ENCODE measurements around the gene CCDC144A.
"Not testable (repeated sequence)": the region's sequence is repeated elsewhere in the genome, so short reads cannot be mapped to it uniquely, and the experiment has no call there.

Gene CCDC144A

GRCh38 chr17:16686019-16686418 lies 4.0 kb upstream of the CCDC144A start:
- not testable (repeated sequence) for H2AFZ ChIP-seq (ENCODE audit: insufficient read depth, low read length, poor library complexity); H3K23ac ChIP-seq (ENCODE audit: low read length); H4K8ac ChIP-seq (ENCODE audit: low read depth, low read length); H3K4me3 ChIP-seq (ENCODE audit: low read depth, low read length); H3K14ac ChIP-seq (ENCODE audit: low read length); H2BK12ac ChIP-seq (ENCODE audit: low read length); H3K4ac ChIP-seq (ENCODE audit: low read depth, low read length); H4K91ac ChIP-seq (ENCODE audit: low read depth, low read length); H2BK5ac ChIP-seq (ENCODE audit: low read depth, low read length, poor library complexity); H3K18ac ChIP-seq (ENCODE audit: low read length); H3K4me2 ChIP-seq (ENCODE audit: low read length); H4K12ac ChIP-seq (ENCODE audit: low read depth, low read length); H3K27ac ChIP-seq (ENCODE audit: low read depth, low read length); DNase-seq; H3K9ac ChIP-seq (ENCODE audit: low read length); H3K36me3 ChIP-seq (ENCODE audit: control insufficient read depth in 1 of 2, insufficient read depth in 2 of 2, low read length in 2 of 2); H3K79me1 ChIP-seq (ENCODE audit: low read length); H2AK5ac ChIP-seq (ENCODE audit: low read length); H3K9me3 ChIP-seq (ENCODE audit: insufficient read depth, low read depth, low read length); H3K27me3 ChIP-seq (ENCODE audit: insufficient read depth, low read length); H3K79me2 ChIP-seq (ENCODE audit: control insufficient read depth, insufficient read depth, low read length, poor library complexity); H2BK120ac ChIP-seq (ENCODE audit: insufficient read depth, low read length, poor library complexity); H3K4me1 ChIP-seq (ENCODE audit: control insufficient read depth in 1 of 2, insufficient read depth in 2 of 2, low read length in 2 of 2)
- no CpG with 5 or more reads among the region's 4 CpGs for WGBS (ENCODE audit: extremely low coverage, insufficient coverage, insufficient read length)

DNA sequence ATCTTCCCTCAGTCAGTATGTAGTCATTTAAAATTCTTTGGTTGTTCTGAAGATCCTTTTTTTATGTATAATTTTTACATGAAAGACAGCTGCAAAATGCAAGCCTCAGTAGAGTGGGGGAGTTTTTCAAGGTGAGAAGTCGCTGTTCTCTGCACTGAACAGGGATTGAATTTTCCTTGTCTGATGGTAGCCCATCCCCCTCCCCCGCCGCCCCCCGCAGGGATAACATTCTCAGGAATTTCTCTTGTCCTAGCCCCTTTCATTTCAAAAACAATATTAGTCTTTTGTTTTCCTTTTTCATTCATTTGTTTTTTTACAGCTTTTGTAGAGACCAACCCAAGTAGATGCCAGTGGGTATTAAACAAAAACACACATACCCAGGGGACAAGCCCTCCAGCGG lies 2.9 kb upstream of the CCDC144A start:
- H2BK12ac ChIP-seq (ENCODE audit: low read length); H3K4me3 ChIP-seq (ENCODE audit: low read depth, low read length); H2AK5ac ChIP-seq (ENCODE audit: low read length); H4K8ac ChIP-seq (ENCODE audit: low read depth, low read length); H3K27me3 ChIP-seq (ENCODE audit: insufficient read depth, low read length); H2BK5ac ChIP-seq (ENCODE audit: low read depth, low read length, poor library complexity); H3K79me2 ChIP-seq (ENCODE audit: control insufficient read depth, insufficient read depth, low read length, poor library complexity); H3K27ac ChIP-seq (ENCODE audit: low read depth, low read length); H2BK120ac ChIP-seq (ENCODE audit: insufficient read depth, low read length, poor library complexity); H3K4me2 ChIP-seq (ENCODE audit: low read length); H3K4me1 ChIP-seq (ENCODE audit: control insufficient read depth in 1 of 2, insufficient read depth in 2 of 2, low read length in 2 of 2); H3K9ac ChIP-seq (ENCODE audit: low read length); H2AFZ ChIP-seq (ENCODE audit: insufficient read depth, low read length, poor library complexity); H3K18ac ChIP-seq (ENCODE audit: low read length); H3K79me1 ChIP-seq (ENCODE audit: low read length); DNase-seq; H4K12ac ChIP-seq (ENCODE audit: low read depth, low read length); H4K91ac ChIP-seq (ENCODE audit: low read depth, low read length); H3K36me3 ChIP-seq (ENCODE audit: control insufficient read depth in 1 of 2, insufficient read depth in 2 of 2, low read length in 2 of 2); H3K4ac ChIP-seq (ENCODE audit: low read depth, low read length); H3K9me3 ChIP-seq (ENCODE audit: insufficient read depth, low read depth, low read length); H3K23ac ChIP-seq (ENCODE audit: low read length); H3K14ac ChIP-seq (ENCODE audit: low read length): not testable (repeated sequence)
- no CpG with 5 or more reads among the region's 5 CpGs for WGBS (ENCODE audit: extremely low coverage, insufficient coverage, insufficient read length)

DNA sequence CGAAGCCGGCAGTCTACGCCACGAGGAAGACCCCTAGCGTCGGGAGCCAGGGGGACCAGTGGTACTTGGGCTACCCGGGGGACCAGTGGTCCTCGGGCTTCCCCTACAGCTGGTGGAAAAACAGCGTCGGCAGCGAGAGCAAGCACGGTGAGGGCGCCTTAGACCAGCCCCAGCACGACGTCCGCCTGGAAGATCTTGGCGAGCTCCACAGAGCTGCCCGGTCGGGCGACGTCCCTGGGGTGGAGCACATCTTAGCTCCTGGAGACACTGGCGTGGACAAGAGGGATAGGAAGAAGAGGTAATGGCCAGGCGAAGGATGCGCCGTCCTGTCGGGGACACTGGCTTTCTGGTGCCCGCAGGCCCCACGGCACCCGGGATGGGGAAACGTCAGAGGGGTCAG lies 406 bp downstream of the CCDC144A start:
- H3K23ac ChIP-seq (ENCODE audit: low read length); H3K36me3 ChIP-seq (ENCODE audit: control insufficient read depth in 1 of 2, insufficient read depth in 2 of 2, low read length in 2 of 2); H3K27ac ChIP-seq (ENCODE audit: low read depth, low read length); H3K4me1 ChIP-seq (ENCODE audit: control insufficient read depth in 1 of 2, insufficient read depth in 2 of 2, low read length in 2 of 2); H3K9ac ChIP-seq (ENCODE audit: low read length); H3K4me3 ChIP-seq (ENCODE audit: low read depth, low read length); H3K18ac ChIP-seq (ENCODE audit: low read length); H2BK12ac ChIP-seq (ENCODE audit: low read length); H2AFZ ChIP-seq (ENCODE audit: insufficient read depth, low read length, poor library complexity); H3K79me2 ChIP-seq (ENCODE audit: control insufficient read depth, insufficient read depth, low read length, poor library complexity); H3K4me2 ChIP-seq (ENCODE audit: low read length); H2BK5ac ChIP-seq (ENCODE audit: low read depth, low read length, poor library complexity); H3K9me3 ChIP-seq (ENCODE audit: insufficient read depth, low read depth, low read length); H4K8ac ChIP-seq (ENCODE audit: low read depth, low read length); H3K27me3 ChIP-seq (ENCODE audit: insufficient read depth, low read length); H2AK5ac ChIP-seq (ENCODE audit: low read length); H4K91ac ChIP-seq (ENCODE audit: low read depth, low read length); H4K12ac ChIP-seq (ENCODE audit: low read depth, low read length); H3K4ac ChIP-seq (ENCODE audit: low read depth, low read length); H3K79me1 ChIP-seq (ENCODE audit: low read length); H2BK120ac ChIP-seq (ENCODE audit: insufficient read depth, low read length, poor library complexity); DNase-seq; H3K14ac ChIP-seq (ENCODE audit: low read length): not testable (repeated sequence)
- no CpG with 5 or more reads among the region's 30 CpGs for whole genome bisulfite sequencing (ENCODE audit: extremely low coverage, insufficient coverage, insufficient read length)

DNA sequence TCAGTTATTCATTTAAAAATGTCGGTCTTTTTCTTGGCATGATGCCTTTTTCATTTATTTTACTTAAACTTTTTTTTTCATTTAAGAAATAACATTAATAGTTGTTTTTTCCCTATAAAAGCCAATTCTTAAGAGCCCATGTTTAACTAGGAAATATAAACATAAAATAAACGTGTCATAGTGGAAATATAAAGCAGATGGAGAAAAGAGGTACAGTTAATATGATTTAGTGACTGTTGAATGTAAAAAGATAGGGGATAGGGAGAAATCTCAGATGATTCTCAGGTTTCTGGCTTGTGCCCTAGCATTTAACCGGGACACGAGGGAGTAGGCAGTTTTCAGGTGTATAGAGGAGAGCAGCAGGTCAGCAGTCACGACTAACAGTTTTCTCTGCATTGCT lies 7.6 kb downstream of the CCDC144A start:
- not testable (repeated sequence) for H2AFZ ChIP-seq (ENCODE audit: insufficient read depth, low read length, poor library complexity); H2BK5ac ChIP-seq (ENCODE audit: low read depth, low read length, poor library complexity); H3K4me2 ChIP-seq (ENCODE audit: low read length); H3K4ac ChIP-seq (ENCODE audit: low read depth, low read length); H2BK12ac ChIP-seq (ENCODE audit: low read length); H3K18ac ChIP-seq (ENCODE audit: low read length); H3K36me3 ChIP-seq (ENCODE audit: control insufficient read depth in 1 of 2, insufficient read depth in 2 of 2, low read length in 2 of 2); H3K14ac ChIP-seq (ENCODE audit: low read length); H3K23ac ChIP-seq (ENCODE audit: low read length); DNase-seq; H4K8ac ChIP-seq (ENCODE audit: low read depth, low read length); H3K27me3 ChIP-seq (ENCODE audit: insufficient read depth, low read length); H3K4me1 ChIP-seq (ENCODE audit: control insufficient read depth in 1 of 2, insufficient read depth in 2 of 2, low read length in 2 of 2); H3K79me1 ChIP-seq (ENCODE audit: low read length); H2BK120ac ChIP-seq (ENCODE audit: insufficient read depth, low read length, poor library complexity); H3K79me2 ChIP-seq (ENCODE audit: control insufficient read depth, insufficient read depth, low read length, poor library complexity); H2AK5ac ChIP-seq (ENCODE audit: low read length); H3K9ac ChIP-seq (ENCODE audit: low read length); H3K27ac ChIP-seq (ENCODE audit: low read depth, low read length); H3K9me3 ChIP-seq (ENCODE audit: insufficient read depth, low read depth, low read length); H4K12ac ChIP-seq (ENCODE audit: low read depth, low read length); H4K91ac ChIP-seq (ENCODE audit: low read depth, low read length); H3K4me3 ChIP-seq (ENCODE audit: low read depth, low read length)
- WGBS (ENCODE audit: extremely low coverage, insufficient coverage, insufficient read length), result no CpG with 5 or more reads among the region's 5 CpGs
